Measurements from ENCODE around the gene XPNPEP1.

- TF ChIP-seq CTCF (conservative IDR thresholded peaks at IDR 0.05 in 1 of 2, IDR thresholded peaks at IDR 0.05 in 1 of 2; ENCODE audit: extremely low read depth in 1 of 2, insufficient read depth in 1 of 2, low read depth in 1 of 2, low read length in 2 of 2) (no peak), EZH2 (IDR thresholded peaks at IDR 0.05; ENCODE audit: borderline replicate concordance, low read length) (no peak)
Measured at GRCh38 chr10:109899356-109900331, 23.7 kb downstream of the XPNPEP1 start.

Measured in mammary epithelial cell (primary cell).